ENCODE data around the gene GDF3.

DNA sequence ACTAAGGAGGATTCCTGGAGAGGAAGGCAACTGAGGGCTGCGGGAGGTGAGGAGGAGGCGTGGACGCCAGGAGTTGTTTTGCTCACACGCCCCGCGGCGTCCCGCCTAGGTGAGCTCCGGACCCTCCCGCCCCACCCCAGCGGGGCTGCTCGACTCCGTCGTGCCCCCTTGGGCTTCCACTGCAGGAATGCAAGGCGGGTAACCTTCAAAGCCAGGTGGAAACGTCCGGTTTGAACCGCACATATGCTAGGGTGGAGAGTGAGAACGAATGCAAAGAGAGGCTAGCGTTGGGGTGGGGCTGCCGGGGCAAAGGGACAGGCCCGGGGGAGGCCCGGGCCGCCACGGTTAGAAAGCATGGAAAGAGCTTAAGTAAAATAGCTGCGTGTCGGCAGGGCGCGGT lies 10.3 kb upstream of the GDF3 start:
- no peak for TF ChIP-seq EZH2 (IDR thresholded peaks at IDR 0.05; ENCODE audit: borderline replicate concordance, low read length)
- TF ChIP-seq, protein P1, sequence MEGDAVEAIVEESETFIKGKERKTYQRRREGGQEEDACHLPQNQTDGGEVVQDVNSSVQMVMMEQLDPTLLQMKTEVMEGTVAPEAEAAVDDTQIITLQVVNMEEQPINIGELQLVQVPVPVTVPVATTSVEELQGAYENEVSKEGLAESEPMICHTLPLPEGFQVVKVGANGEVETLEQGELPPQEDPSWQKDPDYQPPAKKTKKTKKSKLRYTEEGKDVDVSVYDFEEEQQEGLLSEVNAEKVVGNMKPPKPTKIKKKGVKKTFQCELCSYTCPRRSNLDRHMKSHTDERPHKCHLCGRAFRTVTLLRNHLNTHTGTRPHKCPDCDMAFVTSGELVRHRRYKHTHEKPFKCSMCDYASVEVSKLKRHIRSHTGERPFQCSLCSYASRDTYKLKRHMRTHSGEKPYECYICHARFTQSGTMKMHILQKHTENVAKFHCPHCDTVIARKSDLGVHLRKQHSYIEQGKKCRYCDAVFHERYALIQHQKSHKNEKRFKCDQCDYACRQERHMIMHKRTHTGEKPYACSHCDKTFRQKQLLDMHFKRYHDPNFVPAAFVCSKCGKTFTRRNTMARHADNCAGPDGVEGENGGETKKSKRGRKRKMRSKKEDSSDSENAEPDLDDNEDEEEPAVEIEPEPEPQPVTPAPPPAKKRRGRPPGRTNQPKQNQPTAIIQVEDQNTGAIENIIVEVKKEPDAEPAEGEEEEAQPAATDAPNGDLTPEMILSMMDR (conservative IDR thresholded peaks at IDR 0.05 in 1 of 2, IDR thresholded peaks at IDR 0.05 in 1 of 2; ENCODE audit: extremely low read depth in 1 of 2, insufficient read depth in 1 of 2, low read depth in 1 of 2, low read length in 2 of 2): no peak
